HEK293T (cell line): ENCODE measurements around the gene MYCBP2.
A peak's percentile ranks its signal among the peaks of the same experiment; 100 is the strongest.

Experiments
- CTCF ChIA-PET: fragments of 350-600 bp; formaldehyde crosslinking; extraction: SDS; loops from one replicate; lab custom pipeline; 2021; ENCODE audit warnings: antibody characterized with exemption, inconsistent platforms; lab: Yijun Ruan, JAX
- POLR2A ChIA-PET: fragments of 350-600 bp; formaldehyde crosslinking; extraction: SDS; loops from one replicate; lab custom pipeline; 2020; ENCODE audit warnings: antibody characterized with exemption, inconsistent platforms; lab: Yijun Ruan, JAX
- DNase-seq: peaks from one replicate; pipeline ENCODE4 v3.0.0; 2012; ENCODE audit warnings: mixed read lengths; ENCODE audit errors: extremely low spot score
- ARNT ChIP-seq: fragments of 450-650 bp; IDR thresholded peaks from 2 replicates; pipeline ENCODE4 v1.6.1; 2017; ENCODE audit warnings: mild to moderate bottlenecking
- BHLHE40 ChIP-seq: fragments of 450-650 bp; IDR thresholded peaks from 2 replicates; pipeline ENCODE4 v1.6.1; 2016; ENCODE audit warnings: mild to moderate bottlenecking, moderate library complexity, borderline replicate concordance
- CTBP1 ChIP-seq: fragments of 450-650 bp; IDR thresholded peaks from 2 replicates; pipeline ENCODE4 v1.6.1; 2016; ENCODE audit warnings: borderline replicate concordance
- ELF4 ChIP-seq: fragments of 450-650 bp; IDR thresholded peaks from 2 replicates; pipeline ENCODE4 v1.6.1; 2017; ENCODE audit warnings: antibody characterized with exemption
- FOXA1 ChIP-seq: fragments of 450-650 bp; IDR thresholded peaks from 2 replicates; pipeline ENCODE4 v1.6.1; 2016; ENCODE audit warnings: mild to moderate bottlenecking
- FOXK2 ChIP-seq: fragments of 450-650 bp; IDR thresholded peaks from 2 replicates; pipeline ENCODE4 v1.6.1; 2016; ENCODE audit warnings: mild to moderate bottlenecking
- FOXM1 ChIP-seq: fragments of 450-650 bp; IDR thresholded peaks from 2 replicates; pipeline ENCODE4 v1.6.1; 2017; ENCODE audit warnings: mild to moderate bottlenecking, borderline replicate concordance
- HDGF ChIP-seq: fragments of 450-650 bp; IDR thresholded peaks from 2 replicates; pipeline ENCODE4 v1.6.1; 2017; ENCODE audit warnings: antibody characterized with exemption, borderline replicate concordance
- L3MBTL2 ChIP-seq: fragments of 450-650 bp; conservative IDR thresholded peaks from 2 replicates; pipeline ENCODE4 v1.6.1; 2016; ENCODE audit warnings: mild to moderate bottlenecking
- LEF1 ChIP-seq: fragments of 450-650 bp; IDR thresholded peaks from 2 replicates; pipeline ENCODE4 v1.6.1; 2017; ENCODE audit warnings: mild to moderate bottlenecking, borderline replicate concordance
- NFRKB ChIP-seq: fragments of 450-650 bp; IDR thresholded peaks from 2 replicates; pipeline ENCODE4 v1.6.1; 2016; ENCODE audit warnings: mild to moderate bottlenecking, moderate library complexity
- SP1 ChIP-seq: fragments of 450-650 bp; IDR thresholded peaks from 2 replicates; pipeline ENCODE4 v1.6.1; 2017
- SUZ12 ChIP-seq: fragments of 450-650 bp; IDR thresholded peaks from 2 replicates; pipeline ENCODE4 v1.6.1; 2016; ENCODE audit warnings: mild to moderate bottlenecking
- TARDBP ChIP-seq: fragments of 450-650 bp; IDR thresholded peaks from 2 replicates; pipeline ENCODE4 v1.6.1; 2016
- ZNF384 ChIP-seq: fragments of 450-650 bp; IDR thresholded peaks from 2 replicates; pipeline ENCODE4 v1.6.1; 2016
- TF ChIP-seq, protein P1 (sequence below): fragments of 450-650 bp; IDR thresholded peaks from 2 replicates; pipeline ENCODE4 v1.6.1; 2016

The MYCBP2 gene

DNA sequence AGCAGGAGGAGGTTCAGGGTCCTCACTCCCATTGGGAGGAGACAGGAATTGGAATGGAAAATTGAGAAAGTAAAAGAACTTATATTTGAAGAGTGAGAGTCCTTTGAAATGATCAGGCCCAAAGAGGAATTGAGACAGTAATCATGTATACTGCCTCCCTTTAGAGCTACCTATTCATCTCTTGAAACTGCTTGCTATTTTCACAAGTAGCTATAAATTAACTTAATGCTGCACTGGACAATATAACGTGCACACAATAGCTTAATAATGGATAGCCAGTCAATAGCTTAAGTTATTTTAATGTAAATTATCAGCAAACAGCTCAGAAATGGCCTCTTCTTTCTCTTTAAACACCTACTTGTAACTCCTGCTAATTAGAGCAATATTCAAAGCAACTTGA is 46.6 kb upstream of the MYCBP2 start:
- ChIA-PET CTCF (no interaction called here), POLR2A (no interaction called here)
- TF ChIP-seq TARDBP (no peak), FOXK2 (no peak), NFRKB (no peak), SUZ12 (no peak), FOXA1 (no peak), ELF4 (no peak), ARNT (no peak), SP1 (no peak), HDGF (no peak), BHLHE40 (no peak), L3MBTL2 (no peak), ZNF384 (no peak), FOXM1 (no peak), LEF1 (no peak), CTBP1 (no peak)
- TF ChIP-seq, protein P1, sequence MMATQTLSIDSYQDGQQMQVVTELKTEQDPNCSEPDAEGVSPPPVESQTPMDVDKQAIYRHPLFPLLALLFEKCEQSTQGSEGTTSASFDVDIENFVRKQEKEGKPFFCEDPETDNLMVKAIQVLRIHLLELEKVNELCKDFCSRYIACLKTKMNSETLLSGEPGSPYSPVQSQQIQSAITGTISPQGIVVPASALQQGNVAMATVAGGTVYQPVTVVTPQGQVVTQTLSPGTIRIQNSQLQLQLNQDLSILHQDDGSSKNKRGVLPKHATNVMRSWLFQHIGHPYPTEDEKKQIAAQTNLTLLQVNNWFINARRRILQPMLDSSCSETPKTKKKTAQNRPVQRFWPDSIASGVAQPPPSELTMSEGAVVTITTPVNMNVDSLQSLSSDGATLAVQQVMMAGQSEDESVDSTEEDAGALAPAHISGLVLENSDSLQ: no peak
- DNase-seq: no peak

- no peak for TF ChIP-seq HDGF
- TF ChIP-seq SUZ12: no peak
- TF ChIP-seq, protein P1: peak; percentile 72
- TF ChIP-seq ELF4: no peak
- ChIA-PET POLR2A (no interaction called here), CTCF (no interaction called here)
- no peak for DNase-seq
These were observed 45.4 kb upstream of the MYCBP2 start for GRCh38 chr13:77372275-77372674.

- ChIA-PET CTCF (no interaction called here), POLR2A (no interaction called here)
- no peak for DNase-seq
- TF ChIP-seq FOXM1: no peak
- no peak for TF ChIP-seq SP1
- TF ChIP-seq ELF4: no peak
- no peak for TF ChIP-seq SUZ12
These were observed 44.0 kb upstream of the MYCBP2 start for GRCh38 chr13:77370888-77371287.

- ChIA-PET POLR2A (no interaction called here), CTCF (no interaction called here)
- TF ChIP-seq, protein P1: no peak
- TF ChIP-seq SP1 (no peak), FOXM1 (no peak)
- no peak for DNase-seq
These were observed 35.3 kb upstream of the MYCBP2 start for GRCh38 chr13:77362166-77362565.

DNA sequence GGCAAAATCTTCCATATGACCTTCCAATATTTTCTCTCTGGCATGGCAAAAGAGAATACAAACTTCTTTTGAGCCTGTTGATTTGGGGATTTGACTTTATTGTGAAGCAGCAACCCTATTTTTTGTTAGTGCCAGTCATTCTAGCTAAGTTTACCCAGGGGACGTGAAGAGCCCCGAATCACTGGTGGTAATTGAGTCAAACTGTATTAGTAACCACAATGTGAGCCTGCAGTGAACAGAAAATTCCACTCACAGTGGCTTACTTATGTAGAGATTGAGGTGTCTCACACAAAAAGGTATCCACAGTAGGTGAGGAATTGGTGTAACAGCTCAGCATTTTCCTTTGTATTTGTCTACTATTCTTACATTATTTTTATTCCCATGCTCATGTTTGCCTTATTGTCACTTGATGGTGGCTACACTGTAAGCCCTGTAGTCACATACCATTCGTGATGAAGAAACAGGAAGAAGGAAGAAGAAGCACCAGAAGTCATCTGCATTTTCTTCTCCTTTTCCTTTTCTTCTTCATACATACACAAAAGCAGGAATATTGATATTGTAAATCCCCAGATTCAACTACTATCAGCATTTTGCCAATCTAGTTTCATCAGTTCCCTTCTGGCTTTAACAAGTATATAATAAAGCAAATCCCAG is 33.3 kb upstream of the MYCBP2 start:
- no peak for DNase-seq
- POLR2A ChIA-PET: no interaction called here
- TF ChIP-seq L3MBTL2 (no peak), ZNF384 (no peak), HDGF (no peak)
- TF ChIP-seq, protein P1: no peak
- CTCF ChIA-PET: no interaction called here

DNA sequence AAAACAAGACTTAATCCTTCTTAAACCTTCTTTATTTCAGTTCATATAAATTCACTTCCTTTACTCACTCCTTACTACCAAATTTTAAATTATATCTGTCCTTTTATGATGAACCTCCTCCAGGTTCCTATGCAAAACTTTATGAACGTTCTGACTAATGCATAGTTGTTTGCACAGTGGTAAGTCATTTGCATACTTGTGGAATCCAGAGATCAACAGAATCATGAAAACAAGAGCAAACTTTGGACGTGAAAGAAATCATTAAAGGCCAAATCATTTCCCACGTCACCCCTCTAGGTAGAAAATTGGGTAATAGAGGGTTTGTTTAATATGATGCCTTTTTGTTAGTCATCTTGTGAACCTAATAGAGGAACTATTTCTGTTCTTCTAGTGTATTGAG is 32.3 kb upstream of the MYCBP2 start:
- ChIA-PET POLR2A (no interaction called here), CTCF (no interaction called here)
- TF ChIP-seq CTBP1 (no peak), LEF1 (no peak), FOXM1 (no peak), FOXA1 (no peak), HDGF (no peak), ARNT (no peak), L3MBTL2 (no peak), TARDBP (no peak), NFRKB (no peak), SP1 (no peak), ELF4 (no peak), BHLHE40 (no peak), SUZ12 (no peak), ZNF384 (no peak), FOXK2 (no peak)
- TF ChIP-seq, protein P1: no peak
- DNase-seq: no peak
